ENCODE data around the gene ELOVL6. TPM values are rescaled to one million over a fixed set of nuclear protein-coding genes. Genes with fewer than 3 reads are reported as not detected.

ELOVL6 gene
- polyA plus RNA-seq, 1 experiment = 30.7 TPM

DNA sequence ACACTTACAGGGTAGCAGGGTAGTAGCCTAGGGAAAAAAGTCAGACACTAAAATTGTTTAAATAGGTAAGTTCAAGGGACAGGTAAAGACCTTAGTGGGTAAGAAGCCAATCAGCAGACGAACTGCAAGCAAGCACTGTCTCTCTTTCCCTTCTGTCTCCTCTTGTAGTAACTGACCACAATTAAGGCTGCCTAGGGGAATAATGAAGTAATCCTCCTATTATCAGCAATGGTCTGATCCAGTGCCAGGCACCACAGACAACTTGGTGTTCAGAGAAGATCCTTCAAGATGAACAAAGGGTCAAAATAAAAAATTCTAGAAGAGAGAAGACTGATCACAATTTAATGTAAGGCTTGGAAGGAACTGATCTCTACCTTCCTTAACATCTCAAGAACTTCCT, 62.9 kb downstream of the ELOVL6 start:
- ChIA-PET POLR2A (no interaction called here), CTCF (interaction anchor here (1.9 kb wide), 1 partner anchor 86 kb away, joined by 7 read pairs; no protein-coding TSS in a partner anchor)
- H3K9me3 ChIP-seq (ENCODE audit: control insufficient read depth, insufficient read depth, low read length) = no peaks in the 10 kb centered on the region
- H3K27me3 ChIP-seq (ENCODE audit: control insufficient read depth, insufficient read depth, low read length) = no peaks in the 10 kb centered on the region
- no peak overlapping the region for H3K4me3 ChIP-seq (ENCODE audit: low read depth, low read length)
- H3K27ac ChIP-seq (ENCODE audit: low read depth, low read length) = no peak overlapping the region
- DNase-seq (ENCODE audit: low read depth, low spot score) = no peak
- TF ChIP-seq CTCF (IDR thresholded peaks at IDR 0.05; ENCODE audit: low read depth, low read length) = no peak

DNA sequence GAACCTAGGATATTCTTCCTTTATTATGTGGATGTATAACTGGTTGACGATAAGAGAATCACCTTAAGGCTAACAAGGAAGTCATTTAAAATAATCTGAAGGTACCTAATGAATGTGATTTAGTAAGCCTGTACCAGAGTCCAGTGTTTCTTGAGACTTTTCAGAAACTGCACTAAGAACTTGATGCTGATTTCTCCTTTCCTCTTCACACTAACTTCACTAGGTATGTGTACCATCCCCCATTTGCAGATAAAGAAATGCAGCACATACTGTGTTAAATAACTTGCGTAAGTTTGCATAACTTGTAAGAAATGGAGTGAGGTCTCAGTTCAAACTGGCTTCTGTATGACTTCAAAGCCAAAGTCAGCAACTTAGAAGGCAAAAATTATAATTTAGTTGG, 63.3 kb downstream of the ELOVL6 start:
- no peak overlapping the region for H3K4me3 ChIP-seq (ENCODE audit: low read depth, low read length)
- TF ChIP-seq CTCF (IDR thresholded peaks at IDR 0.05; ENCODE audit: low read depth, low read length) = no peak
- no peaks in the 10 kb centered on the region for H3K9me3 ChIP-seq (ENCODE audit: control insufficient read depth, insufficient read depth, low read length)
- ChIA-PET CTCF (no interaction called here), POLR2A (no interaction called here)
- no peak overlapping the region for H3K27ac ChIP-seq (ENCODE audit: low read depth, low read length)
- no peaks in the 10 kb centered on the region for H3K27me3 ChIP-seq (ENCODE audit: control insufficient read depth, insufficient read depth, low read length)
- no peak for DNase-seq (ENCODE audit: low read depth, low spot score)

DNA sequence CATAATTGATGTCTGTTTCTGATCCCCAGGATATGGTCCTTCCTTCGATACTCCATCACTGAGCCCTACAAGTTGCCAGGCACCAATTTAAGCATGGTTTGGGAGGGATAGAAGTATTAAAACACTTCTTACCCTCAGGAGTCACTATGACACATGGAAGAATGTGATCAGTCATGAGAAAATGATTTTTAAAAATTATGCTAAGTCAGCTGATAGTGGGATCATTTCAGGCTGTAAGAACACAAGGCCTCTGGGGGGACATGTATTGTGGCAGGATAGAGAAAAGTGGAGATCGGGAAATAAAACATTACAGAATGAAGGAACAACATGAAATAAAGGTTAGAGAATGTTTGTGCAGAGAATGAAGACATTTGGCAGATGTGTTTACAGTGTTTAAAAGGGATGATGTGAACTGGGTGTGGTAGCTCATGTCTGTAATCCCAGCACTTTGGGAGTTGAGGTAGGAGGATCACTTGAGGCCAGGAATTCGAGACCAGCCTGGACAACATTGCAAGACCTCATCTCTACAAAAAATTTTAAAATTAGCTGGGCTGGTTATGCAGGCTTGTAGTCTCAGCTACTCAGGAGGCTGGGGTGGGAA, 64.0 kb downstream of the ELOVL6 start:
- H3K4me3 ChIP-seq (ENCODE audit: low read depth, low read length) = no peak overlapping the region
- no peak for TF ChIP-seq CTCF (IDR thresholded peaks at IDR 0.05; ENCODE audit: low read depth, low read length)
- DNase-seq (ENCODE audit: low read depth, low spot score) = no peak
- ChIA-PET POLR2A (no interaction called here), CTCF (no interaction called here)
- H3K27me3 ChIP-seq (ENCODE audit: control insufficient read depth, insufficient read depth, low read length) = no peaks in the 10 kb centered on the region
- no peak overlapping the region for H3K27ac ChIP-seq (ENCODE audit: low read depth, low read length)
- H3K9me3 ChIP-seq (ENCODE audit: control insufficient read depth, insufficient read depth, low read length) = no peaks in the 10 kb centered on the region

DNA sequence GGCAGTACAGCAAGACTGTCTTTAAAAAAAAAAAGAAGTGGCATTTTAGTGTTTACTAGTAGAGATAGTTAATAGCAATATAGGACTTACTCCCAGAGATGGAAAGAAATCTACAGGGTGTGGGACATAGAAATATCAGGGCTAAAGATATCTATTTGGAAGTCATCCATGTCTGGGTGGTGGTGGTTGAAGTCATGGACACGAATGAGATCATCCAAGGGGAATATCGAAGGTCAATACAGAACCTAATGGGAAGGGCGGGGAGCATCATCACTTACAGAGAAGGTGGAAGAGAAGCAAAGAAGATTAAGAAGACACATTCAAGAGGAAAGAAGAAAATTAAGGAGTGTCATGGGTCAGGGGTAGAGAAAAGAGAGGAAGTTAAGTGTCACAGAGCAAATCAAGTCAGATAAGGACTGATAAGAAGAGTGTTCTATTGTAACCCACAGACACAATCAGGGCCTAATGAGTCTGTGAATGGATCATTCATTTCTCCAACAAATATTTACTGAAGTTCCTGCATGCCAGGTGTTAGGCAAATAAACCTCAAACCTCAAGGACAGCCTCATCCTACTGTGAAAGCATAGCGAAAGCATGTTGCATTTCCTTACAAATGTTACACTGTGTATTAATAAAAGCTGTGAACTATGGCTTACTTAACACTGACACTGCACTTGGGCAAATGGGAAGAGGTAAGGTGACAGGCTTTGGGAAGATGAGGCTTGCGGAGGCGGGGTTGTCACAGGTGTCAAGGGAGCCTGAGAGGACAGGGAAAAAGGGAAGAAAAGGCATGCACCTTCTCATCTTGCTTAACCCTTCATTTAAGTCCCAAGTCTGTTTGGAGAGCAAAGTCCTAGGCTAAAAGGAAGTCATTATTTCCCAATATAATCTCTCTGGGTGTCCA, 65.3 kb downstream of the ELOVL6 start:
- POLR2A ChIA-PET = no interaction called here
- Histone ChIP-seq H3K9me3 (ENCODE audit: control insufficient read depth, insufficient read depth, low read length) (no peaks in the 10 kb centered on the region), H3K27ac (ENCODE audit: low read depth, low read length) (no peak overlapping the region), H3K4me3 (ENCODE audit: low read depth, low read length) (no peak overlapping the region), H3K27me3 (ENCODE audit: control insufficient read depth, insufficient read depth, low read length) (no peaks in the 10 kb centered on the region)
- CTCF ChIA-PET = no interaction called here
- no peak for DNase-seq (ENCODE audit: low read depth, low spot score)
- TF ChIP-seq CTCF (IDR thresholded peaks at IDR 0.05; ENCODE audit: low read depth, low read length) = no peak

GRCh38 chr4:110131916-110132315, 66.5 kb downstream of the ELOVL6 start:
- ChIA-PET CTCF (no interaction called here), POLR2A (no interaction called here)
- Histone ChIP-seq H3K4me3 (ENCODE audit: low read depth, low read length) (no peak overlapping the region), H3K27me3 (ENCODE audit: control insufficient read depth, insufficient read depth, low read length) (no peaks in the 10 kb centered on the region), H3K27ac (ENCODE audit: low read depth, low read length) (no peak overlapping the region), H3K9me3 (ENCODE audit: control insufficient read depth, insufficient read depth, low read length) (no peaks in the 10 kb centered on the region)
- DNase-seq (ENCODE audit: low read depth, low spot score) = no peak
- no peak for TF ChIP-seq CTCF (IDR thresholded peaks at IDR 0.05; ENCODE audit: low read depth, low read length)

Measured in AG04450 (cell line).